Trophoblast cell (in vitro differentiated cells and primary cell): ENCODE measurements around the gene MAP3K7.

Experiments
- DNase-seq, 2 donors: peaks; one replicate each; pipeline ENCODE4 v3.0.0-alpha.2; 2016
- H2AFZ ChIP-seq: 2 replicates; pipeline ENCODE4 v1.6.1; 2013; ENCODE audit warnings: low read length, moderate library complexity, mild to moderate bottlenecking; ENCODE audit not compliant: insufficient read depth, poor library complexity
- H2AK5ac ChIP-seq: 2 replicates; pipeline ENCODE4 v1.6.1; 2013; ENCODE audit warnings: mild to moderate bottlenecking, low read length
- H2BK120ac ChIP-seq: 2 replicates; pipeline ENCODE4 v1.6.1; 2013; ENCODE audit warnings: low read length, mild to moderate bottlenecking, moderate library complexity; ENCODE audit not compliant: insufficient read depth, poor library complexity
- H2BK12ac ChIP-seq: 2 replicates; pipeline ENCODE4 v1.6.1; 2013; ENCODE audit warnings: mild to moderate bottlenecking, low read length, moderate library complexity
- H2BK5ac ChIP-seq: 2 replicates; pipeline ENCODE4 v1.6.1; 2013; ENCODE audit warnings: low read length, low read depth, moderate library complexity, mild to moderate bottlenecking; ENCODE audit not compliant: poor library complexity
- H3K14ac ChIP-seq: 2 replicates; pipeline ENCODE4 v1.6.1; 2013; ENCODE audit warnings: mild to moderate bottlenecking, low read length
- H3K18ac ChIP-seq: 2 replicates; pipeline ENCODE4 v1.6.1; 2013; ENCODE audit warnings: mild to moderate bottlenecking, low read length
- H3K23ac ChIP-seq: 2 replicates; pipeline ENCODE4 v1.6.1; 2013; ENCODE audit warnings: low read length
- H3K27ac ChIP-seq: 2 replicates; pipeline ENCODE4 v1.5.1; 2013; ENCODE audit warnings: low read depth, mild to moderate bottlenecking, inconsistent platforms, low read length, moderate library complexity
- H3K27me3 ChIP-seq: 2 replicates; pipeline ENCODE4 v1.6.1; 2013; ENCODE audit warnings: inconsistent platforms, mild to moderate bottlenecking, low read length, moderate library complexity; ENCODE audit not compliant: insufficient read depth
- H3K36me3 ChIP-seq, 2 experiments: 1 replicate in 1 of 2; 2 replicates in 1 of 2; pipeline ENCODE4 v1.6.1; 2013; ENCODE audit warnings: low read length in 2 of 2, mild to moderate bottlenecking in 2 of 2, moderate library complexity in 1 of 2; ENCODE audit not compliant: insufficient read depth in 2 of 2, control insufficient read depth in 1 of 2
- H3K4ac ChIP-seq: 2 replicates; pipeline ENCODE4 v1.6.1; 2013; ENCODE audit warnings: low read depth, mild to moderate bottlenecking, low read length, moderate library complexity
- H3K4me1 ChIP-seq, 2 experiments: 1 replicate in 1 of 2; 2 replicates in 1 of 2; pipeline ENCODE4 v1.6.1; 2013; ENCODE audit warnings: low read length in 2 of 2, mild to moderate bottlenecking in 2 of 2, moderate library complexity in 1 of 2; ENCODE audit not compliant: insufficient read depth in 2 of 2, control insufficient read depth in 1 of 2
- H3K4me2 ChIP-seq: 2 replicates; pipeline ENCODE4 v1.6.1; 2013; ENCODE audit warnings: inconsistent platforms, mild to moderate bottlenecking, low read length, moderate library complexity
- H3K4me3 ChIP-seq: 2 replicates; pipeline ENCODE4 v1.5.1; 2013; ENCODE audit warnings: mild to moderate bottlenecking, low read depth, low read length, inconsistent platforms
- H3K79me1 ChIP-seq: one replicate; pipeline ENCODE4 v1.6.1; 2013; ENCODE audit warnings: low read length
- H3K79me2 ChIP-seq: 2 replicates; pipeline ENCODE4 v1.6.1; 2013; ENCODE audit warnings: low read length, mild to moderate bottlenecking; ENCODE audit not compliant: control insufficient read depth, insufficient read depth, poor library complexity
- H3K9ac ChIP-seq: 2 replicates; pipeline ENCODE4 v1.6.1; 2013; ENCODE audit warnings: mild to moderate bottlenecking, low read length
- H3K9me3 ChIP-seq: 2 replicates; pipeline ENCODE4 v1.6.1; 2013; ENCODE audit warnings: low read depth, mild to moderate bottlenecking, control low read depth, inconsistent platforms, low read length; ENCODE audit not compliant: insufficient read depth
- H4K12ac ChIP-seq: 2 replicates; pipeline ENCODE4 v1.6.1; 2013; ENCODE audit warnings: low read depth, mild to moderate bottlenecking, low read length, moderate library complexity
- H4K8ac ChIP-seq: 2 replicates; pipeline ENCODE4 v1.6.1; 2013; ENCODE audit warnings: low read depth, mild to moderate bottlenecking, low read length, moderate library complexity
- H4K91ac ChIP-seq: one replicate; pipeline ENCODE4 v1.6.1; 2013; ENCODE audit warnings: low read depth, mild to moderate bottlenecking, low read length, moderate library complexity
- WGBS: extraction: QIAGEN DNeasy Blood & Tissue Kit; methylation state at CpG from one replicate; pipeline ENCODE4 v1.1.7; 2013; ENCODE audit warnings: missing lambda C conversion rate; ENCODE audit not compliant: insufficient read length, insufficient coverage; ENCODE audit errors: extremely low coverage; 5-methylcytosine and 5-hydroxymethylcytosine counted together

MAP3K7 gene

GRCh38 chr6:90496258-90497016, 90.4 kb downstream of the MAP3K7 start:
- no peak overlapping the region for H3K4ac ChIP-seq

DNA sequence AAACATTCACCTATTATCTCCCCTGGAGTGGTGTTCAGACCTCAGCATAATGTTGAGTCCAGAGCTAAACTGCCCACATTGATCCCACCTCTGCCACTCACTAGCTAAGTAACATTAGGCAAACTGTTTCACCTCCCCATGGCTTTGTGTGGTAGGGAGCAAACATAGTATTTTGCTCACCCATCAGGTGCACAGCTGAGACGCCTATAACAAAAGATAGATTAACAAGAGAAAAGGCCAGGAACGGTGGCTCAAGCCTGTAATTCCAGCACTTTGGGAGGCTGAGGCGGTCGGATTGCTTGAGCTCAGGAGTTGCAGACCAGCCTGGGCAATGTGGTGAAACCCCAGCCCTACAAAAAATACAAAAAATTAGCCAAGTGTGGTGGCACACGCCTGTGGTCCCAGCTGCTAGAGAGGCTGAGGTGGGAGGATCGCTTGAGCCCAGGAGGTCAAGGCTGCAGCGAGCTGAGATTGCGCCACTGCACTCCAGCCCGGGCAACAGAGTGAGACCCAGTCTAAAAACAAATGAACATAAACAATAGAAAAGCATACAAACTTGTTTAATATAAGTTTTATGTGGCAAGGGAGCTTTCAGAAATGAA, 91.6 kb downstream of the MAP3K7 start:
- Histone ChIP-seq H3K4ac (no peak overlapping the region), H3K23ac (no peak overlapping the region), H3K27me3 (no peaks in the 10 kb centered on the region), H3K36me3 (no peaks in the 10 kb centered on the region), H2BK12ac (no peak overlapping the region), H3K9ac (no peak overlapping the region), H2BK120ac (no peak overlapping the region), H3K9me3 (no peaks in the 10 kb centered on the region), H4K91ac (no peak overlapping the region), H3K4me2 (no peak overlapping the region), H4K8ac (no peak overlapping the region), H2AFZ (no peak overlapping the region), H2BK5ac (no peak overlapping the region), H3K4me1 (peaks cover 2 to 6% of the 10 kb centered on the region in 2 experiments), H4K12ac (no peak overlapping the region), H3K79me1 (no peaks in the 10 kb centered on the region), H3K27ac (no peak overlapping the region), H3K18ac (no peak overlapping the region), H3K4me3 (no peak overlapping the region), H3K79me2 (peaks cover 1% of the 10 kb centered on the region), H3K14ac (no peak overlapping the region), H2AK5ac (no peak overlapping the region)
- no CpG with 5 or more reads among the region's 9 CpGs for WGBS
- no peak for DNase-seq

More at GRCh38 chr6:90496258-90497016, 90.4 kb downstream of the MAP3K7 start:
- no peaks in the 10 kb centered on the region for H3K27me3 ChIP-seq
- no peak overlapping the region for H3K14ac ChIP-seq
- peak overlapping the region; percentile 12 for H2BK12ac ChIP-seq
- no peak overlapping the region for H2AFZ ChIP-seq
- H3K79me1 ChIP-seq: no peaks in the 10 kb centered on the region
- H3K36me3 ChIP-seq: no peaks in the 10 kb centered on the region
- no peak overlapping the region for H2BK120ac ChIP-seq
- peaks cover 1% of the 10 kb centered on the region for H3K79me2 ChIP-seq
- no CpG with 5 or more reads among the region's 17 CpGs for WGBS
- peaks cover 2 to 6% of the 10 kb centered on the region in 2 experiments for H3K4me1 ChIP-seq
- no peak overlapping the region for H4K12ac ChIP-seq
- H3K23ac ChIP-seq: no peak overlapping the region
- no peak overlapping the region for H4K91ac ChIP-seq
- no peak overlapping the region for H3K18ac ChIP-seq
- no peak for DNase-seq
- peak overlapping the region; percentile 50 for H2BK5ac ChIP-seq
- no peak overlapping the region for H3K4me3 ChIP-seq
- no peak overlapping the region for H3K9ac ChIP-seq
- H3K9me3 ChIP-seq: no peaks in the 10 kb centered on the region
- peak overlapping the region; percentile 74 for H4K8ac ChIP-seq
- H3K27ac ChIP-seq: peak overlapping the region; percentile 3
- no peak overlapping the region for H2AK5ac ChIP-seq
- no peak overlapping the region for H3K4me2 ChIP-seq

DNA sequence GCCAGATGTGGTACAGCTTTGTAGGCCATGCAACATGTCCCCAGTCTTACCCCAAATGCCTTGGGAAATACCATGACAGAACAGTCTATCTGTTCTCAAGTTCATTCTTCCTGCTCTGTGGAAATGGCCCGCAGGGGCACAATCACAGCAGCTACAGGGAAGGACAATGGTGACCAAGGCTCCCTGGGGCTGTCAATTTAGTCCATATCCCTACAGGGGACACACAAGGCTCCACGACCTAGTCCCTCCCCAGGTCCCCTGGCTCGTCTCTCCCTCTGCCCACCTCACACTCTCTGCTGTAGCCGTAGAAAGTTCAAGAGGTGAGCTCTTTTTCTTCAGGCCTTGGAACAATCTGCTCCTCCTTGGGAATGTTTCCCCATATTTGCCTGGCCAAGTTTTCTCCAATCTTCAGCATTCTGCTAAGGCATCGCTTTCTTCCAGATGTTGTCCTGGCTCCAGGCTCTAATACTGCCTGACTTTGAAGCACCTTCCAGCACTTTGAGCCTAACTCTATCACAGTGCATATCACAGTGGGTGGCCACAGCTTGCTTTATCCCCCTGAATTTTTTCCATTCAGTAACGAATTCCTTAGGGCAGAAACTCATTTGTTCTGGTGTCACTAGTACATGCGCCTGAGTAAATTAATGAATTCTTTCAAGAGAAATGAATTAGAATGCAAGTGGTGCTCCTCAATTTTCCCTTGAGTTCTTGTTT, 92.6 kb downstream of the MAP3K7 start:
- H3K4me3 ChIP-seq: no peak overlapping the region
- H3K9ac ChIP-seq: no peak overlapping the region
- no peak overlapping the region for H2AFZ ChIP-seq
- peaks cover 2 to 6% of the 10 kb centered on the region in 2 experiments for H3K4me1 ChIP-seq
- H3K79me1 ChIP-seq: no peaks in the 10 kb centered on the region
- H2BK120ac ChIP-seq: no peak overlapping the region
- no peaks in the 10 kb centered on the region for H3K36me3 ChIP-seq
- H3K14ac ChIP-seq: no peak overlapping the region
- H3K4me2 ChIP-seq: no peak overlapping the region
- no CpG with 5 or more reads among the region's 7 CpGs for WGBS
- peaks cover 1% of the 10 kb centered on the region for H3K79me2 ChIP-seq
- H3K18ac ChIP-seq: no peak overlapping the region
- no peaks in the 10 kb centered on the region for H3K9me3 ChIP-seq
- H3K27me3 ChIP-seq: no peaks in the 10 kb centered on the region
- H4K8ac ChIP-seq: no peak overlapping the region
- H2AK5ac ChIP-seq: no peak overlapping the region
- no peak overlapping the region for H3K27ac ChIP-seq
- H4K91ac ChIP-seq: no peak overlapping the region
- no peak overlapping the region for H4K12ac ChIP-seq
- H2BK5ac ChIP-seq: no peak overlapping the region
- H2BK12ac ChIP-seq: no peak overlapping the region
- no peak for DNase-seq
- no peak overlapping the region for H3K23ac ChIP-seq
- no peak overlapping the region for H3K4ac ChIP-seq

DNA sequence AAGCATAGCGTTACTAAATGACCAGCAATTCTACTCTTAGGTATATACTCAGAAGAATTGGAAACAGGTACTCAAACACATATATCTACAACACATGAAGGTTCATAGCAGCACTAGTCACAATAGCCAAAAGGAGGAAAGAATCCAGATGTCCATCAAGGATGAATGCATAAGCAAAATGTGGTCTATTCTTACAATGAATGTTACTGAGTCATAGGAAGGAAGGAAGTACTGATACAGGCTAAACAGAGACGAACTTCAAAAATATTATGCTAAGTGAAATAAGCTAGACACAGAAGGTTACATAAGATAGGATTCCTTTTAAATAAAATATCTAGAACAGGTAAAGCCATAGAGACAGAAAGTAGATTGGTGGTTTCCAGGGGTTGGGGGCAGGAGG, 93.5 kb downstream of the MAP3K7 start:
- Histone ChIP-seq H3K27ac (no peak overlapping the region), H2BK120ac (no peak overlapping the region), H3K4me2 (no peak overlapping the region), H4K8ac (no peak overlapping the region), H3K79me2 (peaks cover 1% of the 10 kb centered on the region), H3K36me3 (no peaks in the 10 kb centered on the region), H3K23ac (no peak overlapping the region), H2BK5ac (no peak overlapping the region), H3K9ac (no peak overlapping the region), H3K9me3 (no peaks in the 10 kb centered on the region), H3K14ac (no peak overlapping the region), H4K91ac (no peak overlapping the region), H3K79me1 (no peaks in the 10 kb centered on the region), H3K18ac (no peak overlapping the region), H4K12ac (no peak overlapping the region), H3K4ac (no peak overlapping the region), H2AFZ (no peak overlapping the region), H2BK12ac (no peak overlapping the region), H3K27me3 (no peaks in the 10 kb centered on the region), H3K4me1 (peaks cover 2 to 6% of the 10 kb centered on the region in 2 experiments), H3K4me3 (no peak overlapping the region), H2AK5ac (no peak overlapping the region)
- WGBS: no CpG with 5 or more reads among the region's 2 CpGs
- no peak for DNase-seq
